ENCODE measurements around the gene RUSF1. TPM values are rescaled to one million over a fixed set of nuclear protein-coding genes. Genes with fewer than 3 reads are reported as not detected.
A peak's percentile ranks its signal among the peaks of the same experiment; 100 is the strongest.
"Not testable (repeated sequence)": the region's sequence is repeated elsewhere in the genome, so short reads cannot be mapped to it uniquely, and the experiment has no call there.

RUSF1 gene
- total and polyA plus RNA-seq, 2 experiments from 2014 or later, result 34.6 to 74.0 TPM

GRCh38 chr16:31504159-31504558 lies 4.0 kb downstream of the RUSF1 start:
- H4K20me1 ChIP-seq (ENCODE audit: insufficient read depth), result no peaks in the 10 kb centered on the region
- no peak overlapping the region for H2AFZ ChIP-seq
- no peak overlapping the region for H3K9ac ChIP-seq
- WGBS, 2 experiments (ENCODE audit: low coverage in 1 of 2, low lambda C conversion rate in 2 of 2, missing lambda C conversion rate in 2 of 2), result 82 to 86% methylated on average over 8 of the region's 8 CpGs
- no peaks in the 10 kb centered on the region for H3K27me3 ChIP-seq (replicated peaks; ENCODE audit: insufficient read depth)
- peaks cover 19% of the 10 kb centered on the region for H3K4me1 ChIP-seq (ENCODE audit: insufficient read depth)
- DNase-seq, result no peak
- H3K4me3 ChIP-seq, result no peak overlapping the region
- no peak overlapping the region for H3K4me2 ChIP-seq (ENCODE audit: unreplicated experiment)
- no peaks in the 10 kb centered on the region; the same call in 1 of the 2 replicates for H3K36me3 ChIP-seq (ENCODE audit: low read depth)
- in situ Hi-C loops (cut with MboI), result no loop called here
- no peak for TF ChIP-seq EZH2 (IDR thresholded peaks at IDR 0.05; ENCODE audit: insufficient read depth, poor library complexity, severe bottlenecking)
- TF ChIP-seq EZH2phosphoT487 (IDR thresholded peaks at IDR 0.05; ENCODE audit: insufficient read depth, low read depth), result no peak
- H3K9me3 ChIP-seq (ENCODE audit: low read depth), result no peaks in the 10 kb centered on the region
- H3K9me2 ChIP-seq (ENCODE audit: insufficient read depth), result no peaks in the 10 kb centered on the region
- H3F3A ChIP-seq (ENCODE audit: insufficient read depth), result peaks cover 8% of the 10 kb centered on the region; the same call in 1 of the 2 replicates
- peaks cover 43% of the 10 kb centered on the region for H3K79me2 ChIP-seq (ENCODE audit: insufficient read depth)
- H3K27ac ChIP-seq, result no peak overlapping the region

GRCh38 chr16:31503555-31503954 lies 4.6 kb downstream of the RUSF1 start:
- H3K9me2 ChIP-seq (ENCODE audit: insufficient read depth); H3K27ac ChIP-seq; in situ Hi-C loops (cut with MboI); H3K27me3 ChIP-seq (replicated peaks; ENCODE audit: insufficient read depth); H4K20me1 ChIP-seq (ENCODE audit: insufficient read depth); H2AFZ ChIP-seq; H3K4me3 ChIP-seq; H3K36me3 ChIP-seq (ENCODE audit: low read depth); H3K9ac ChIP-seq; H3K9me3 ChIP-seq (ENCODE audit: low read depth); H3K4me2 ChIP-seq (ENCODE audit: unreplicated experiment); DNase-seq; H3F3A ChIP-seq (ENCODE audit: insufficient read depth): not testable (repeated sequence)
- H3K4me1 ChIP-seq (ENCODE audit: insufficient read depth), result peaks cover 17% of the 10 kb centered on the region; the same call in 1 of the 2 replicates
- peaks cover 37% of the 10 kb centered on the region for H3K79me2 ChIP-seq (ENCODE audit: insufficient read depth)
- 88 to 89% methylated on average over 8 of the region's 8 CpGs for WGBS, 2 experiments (ENCODE audit: low coverage in 1 of 2, low lambda C conversion rate in 2 of 2, missing lambda C conversion rate in 2 of 2)

- Histone ChIP-seq H3K27ac (no peak overlapping the region), H3K4me1 (ENCODE audit: insufficient read depth) (peaks cover 17% of the 10 kb centered on the region; the same call in 1 of the 2 replicates), H2AFZ (no peak overlapping the region), H3K36me3 (ENCODE audit: low read depth) (no peaks in the 10 kb centered on the region; the same call in 1 of the 2 replicates), H3K9me2 (ENCODE audit: insufficient read depth) (no peaks in the 10 kb centered on the region), H4K20me1 (ENCODE audit: insufficient read depth) (no peaks in the 10 kb centered on the region), H3F3A (ENCODE audit: insufficient read depth) (peaks cover 8% of the 10 kb centered on the region; the same call in 1 of the 2 replicates), H3K4me3 (no peak overlapping the region), H3K27me3 (replicated peaks; ENCODE audit: insufficient read depth) (no peaks in the 10 kb centered on the region), H3K9ac (no peak overlapping the region), H3K9me3 (ENCODE audit: low read depth) (no peaks in the 10 kb centered on the region), H3K79me2 (ENCODE audit: insufficient read depth) (peaks cover 32% of the 10 kb centered on the region), H3K4me2 (ENCODE audit: unreplicated experiment) (no peak overlapping the region)
- TF ChIP-seq EZH2phosphoT487 (IDR thresholded peaks at IDR 0.05; ENCODE audit: insufficient read depth, low read depth) (no peak), EZH2 (IDR thresholded peaks at IDR 0.05; ENCODE audit: insufficient read depth, poor library complexity, severe bottlenecking) (no peak)
- DNase-seq, result peak; percentile 53
- in situ Hi-C loops (cut with MboI), result no loop called here
Measured at GRCh38 chr16:31502981-31503380, 5.2 kb downstream of the RUSF1 start.

GRCh38 chr16:31501966-31502348 lies 6.2 kb downstream of the RUSF1 start:
- Histone ChIP-seq H3K27ac (no peak overlapping the region), H3K9me2 (ENCODE audit: insufficient read depth) (no peaks in the 10 kb centered on the region), H3K36me3 (ENCODE audit: low read depth) (no peaks in the 10 kb centered on the region; the same call in 1 of the 2 replicates), H4K20me1 (ENCODE audit: insufficient read depth) (no peaks in the 10 kb centered on the region), H3K4me2 (ENCODE audit: unreplicated experiment) (no peak overlapping the region), H3K4me3 (no peak overlapping the region), H3F3A (ENCODE audit: insufficient read depth) (peaks cover 8% of the 10 kb centered on the region; the same call in 1 of the 2 replicates), H3K27me3 (replicated peaks; ENCODE audit: insufficient read depth) (no peaks in the 10 kb centered on the region), H3K4me1 (ENCODE audit: insufficient read depth) (peaks cover 12% of the 10 kb centered on the region; the same call in 1 of the 2 replicates), H3K9me3 (ENCODE audit: low read depth) (no peaks in the 10 kb centered on the region), H3K79me2 (ENCODE audit: insufficient read depth) (peaks cover 22% of the 10 kb centered on the region), H3K9ac (no peak overlapping the region), H2AFZ (no peak overlapping the region)
- DNase-seq, result no peak
- TF ChIP-seq EZH2phosphoT487 (IDR thresholded peaks at IDR 0.05; ENCODE audit: insufficient read depth, low read depth) (no peak), EZH2 (IDR thresholded peaks at IDR 0.05; ENCODE audit: insufficient read depth, poor library complexity, severe bottlenecking) (no peak)
- 50 to 55% methylated on average over 4 of the region's 4 CpGs for WGBS, 2 experiments (ENCODE audit: low coverage in 1 of 2, low lambda C conversion rate in 2 of 2, missing lambda C conversion rate in 2 of 2)
- in situ Hi-C loops (cut with MboI), result no loop called here
